ENCODE data around the gene KCNJ4. TPM values are rescaled to one million over a fixed set of nuclear protein-coding genes. Genes with fewer than 3 reads are reported as not detected.

Gene KCNJ4
- total RNA-seq, 1 experiment from 2014 or later, result 0.92 TPM

GRCh38 chr22:38435965-38436364 lies 19.0 kb downstream of the KCNJ4 start:
- no peak overlapping the region for H2AK5ac ChIP-seq (ENCODE audit: insufficient read length, low read length)
- H2BK12ac ChIP-seq (ENCODE audit: insufficient read length, low read depth, low read length), result no peak overlapping the region
- H3K79me2 ChIP-seq (ENCODE audit: insufficient read depth, low read length), result no peaks in the 10 kb centered on the region
- H3T11ph ChIP-seq (ENCODE audit: low read length), result no peak overlapping the region
- H3K23ac ChIP-seq (ENCODE audit: insufficient read length, low read depth, low read length), result no peak overlapping the region
- H3K4me1 Mint-ChIP-seq, result peaks cover 0 to 15% of the 10 kb centered on the region in 2 experiments
- H2BK15ac ChIP-seq (ENCODE audit: low read depth, low read length), result no peak overlapping the region
- H2BK5ac ChIP-seq (ENCODE audit: insufficient read length, low read length), result no peak overlapping the region
- H3K9me3 ChIP-seq (ENCODE audit: control insufficient read depth, low read depth, low read length), result no peaks in the 10 kb centered on the region
- H3K36me3 Mint-ChIP-seq (ENCODE audit: insufficient read depth in 1 of 3, low read depth in 3 of 3), result no peaks in the 10 kb centered on the region
- H4K8ac ChIP-seq (replicated peaks; ENCODE audit: insufficient read length, low read depth, low read length), result no peak overlapping the region
- no peak overlapping the region for H3K56ac ChIP-seq (ENCODE audit: insufficient read length, low read depth, low read length)
- H3K27ac ChIP-seq (ENCODE audit: insufficient read length, low read depth, low read length), result no peak overlapping the region
- H3K79me1 ChIP-seq (ENCODE audit: insufficient read depth, low read depth, low read length, poor library complexity, severe bottlenecking), result no peaks in the 10 kb centered on the region
- no peak overlapping the region for H3K14ac ChIP-seq (ENCODE audit: insufficient read depth, low read length)
- H3K9me3 Mint-ChIP-seq, result no peaks in the 10 kb centered on the region
- no peak overlapping the region for H4K5ac ChIP-seq (ENCODE audit: insufficient read length, low read depth, low read length)
- H3K27ac Mint-ChIP-seq, result no peak overlapping the region
- H2BK120ac ChIP-seq (ENCODE audit: low read depth, low read length, poor library complexity, severe bottlenecking), result no peak overlapping the region
- DNase-seq, result no peak
- no peak overlapping the region for H3K4me3 Mint-ChIP-seq
- H3K4me1 ChIP-seq (ENCODE audit: insufficient read depth, low read length), result no peaks in the 10 kb centered on the region
- H3K4me2 ChIP-seq (ENCODE audit: insufficient read depth, insufficient read length, low read length), result no peak overlapping the region
- no CpG with 5 or more reads among the region's 4 CpGs for WGBS (ENCODE audit: extremely low coverage, insufficient read length, low lambda C conversion rate)
- H3K27me3 Mint-ChIP-seq (ENCODE audit: low read depth), result peaks cover 6% of the 10 kb centered on the region
- H3K9ac ChIP-seq (ENCODE audit: extremely low read depth, insufficient read length, low read length), result no peak overlapping the region
- H3K18ac ChIP-seq (ENCODE audit: insufficient read length, low read depth, low read length), result no peak overlapping the region
- H3K4ac ChIP-seq (ENCODE audit: low read depth, low read length), result no peak overlapping the region
- no peak overlapping the region for H2AFZ ChIP-seq (ENCODE audit: low read length)
- no peaks in the 10 kb centered on the region for H3K23me2 ChIP-seq (ENCODE audit: insufficient read length, low read depth, low read length, poor library complexity, severe bottlenecking)
- H3K27me3 ChIP-seq (ENCODE audit: insufficient read depth, low read length), result no peaks in the 10 kb centered on the region
- H4K91ac ChIP-seq (ENCODE audit: insufficient read length, low read depth, low read length), result no peak overlapping the region
- TF ChIP-seq, protein P1, sequence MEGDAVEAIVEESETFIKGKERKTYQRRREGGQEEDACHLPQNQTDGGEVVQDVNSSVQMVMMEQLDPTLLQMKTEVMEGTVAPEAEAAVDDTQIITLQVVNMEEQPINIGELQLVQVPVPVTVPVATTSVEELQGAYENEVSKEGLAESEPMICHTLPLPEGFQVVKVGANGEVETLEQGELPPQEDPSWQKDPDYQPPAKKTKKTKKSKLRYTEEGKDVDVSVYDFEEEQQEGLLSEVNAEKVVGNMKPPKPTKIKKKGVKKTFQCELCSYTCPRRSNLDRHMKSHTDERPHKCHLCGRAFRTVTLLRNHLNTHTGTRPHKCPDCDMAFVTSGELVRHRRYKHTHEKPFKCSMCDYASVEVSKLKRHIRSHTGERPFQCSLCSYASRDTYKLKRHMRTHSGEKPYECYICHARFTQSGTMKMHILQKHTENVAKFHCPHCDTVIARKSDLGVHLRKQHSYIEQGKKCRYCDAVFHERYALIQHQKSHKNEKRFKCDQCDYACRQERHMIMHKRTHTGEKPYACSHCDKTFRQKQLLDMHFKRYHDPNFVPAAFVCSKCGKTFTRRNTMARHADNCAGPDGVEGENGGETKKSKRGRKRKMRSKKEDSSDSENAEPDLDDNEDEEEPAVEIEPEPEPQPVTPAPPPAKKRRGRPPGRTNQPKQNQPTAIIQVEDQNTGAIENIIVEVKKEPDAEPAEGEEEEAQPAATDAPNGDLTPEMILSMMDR (conservative IDR thresholded peaks at IDR 0.05), result no peak
- H4K20me1 ChIP-seq (ENCODE audit: control insufficient read depth, insufficient read depth, insufficient read length), result no peaks in the 10 kb centered on the region
- no peak overlapping the region for H2BK20ac ChIP-seq (ENCODE audit: low read depth, low read length, poor library complexity, severe bottlenecking)

All from H9 (cell line).